Fibroblast of lung (primary cell): ENCODE data around the gene GABRG3.

Source experiments
- EZH2 ChIP-seq: IDR thresholded peaks from 2 replicates; pipeline ENCODE4 v1.5.1; 2012; ENCODE audit warnings: low read length, control low read depth, mild to moderate bottlenecking; ENCODE audit errors: missing control alignments
- TF ChIP-seq, protein P1 (sequence below), 2 donors: IDR thresholded peaks in 1 of 2; conservative IDR thresholded peaks in 1 of 2; 1 replicate in 1 of 2; 2 replicates in 1 of 2; pipeline ENCODE4 v1.5.1; 2011 to 2012; ENCODE audit warnings: low read length in 2 of 2, control low read depth in 1 of 2, inconsistent platforms in 1 of 2, low read depth in 1 of 2, mild to moderate bottlenecking in 1 of 2

DNA sequence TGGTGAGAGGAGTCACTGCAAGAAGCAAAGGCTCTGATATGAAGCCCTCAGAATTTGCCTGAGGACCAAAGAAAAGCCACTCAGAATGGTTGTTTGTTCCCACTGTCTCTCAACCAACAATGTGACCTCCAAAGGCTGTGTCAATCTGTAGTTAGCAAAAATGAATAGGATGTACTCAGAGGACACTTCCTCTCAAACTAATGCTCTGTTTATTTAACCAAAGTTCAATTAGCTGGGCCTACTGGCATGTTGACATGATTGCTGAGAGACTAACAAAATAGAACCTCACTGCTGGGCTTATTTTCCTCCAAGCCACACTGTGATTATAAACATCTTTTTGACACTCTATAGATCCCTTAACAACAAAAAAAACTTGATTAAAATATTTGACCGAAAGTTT, 605.6 kb downstream of the GABRG3 start:
- TF ChIP-seq, protein P1, sequence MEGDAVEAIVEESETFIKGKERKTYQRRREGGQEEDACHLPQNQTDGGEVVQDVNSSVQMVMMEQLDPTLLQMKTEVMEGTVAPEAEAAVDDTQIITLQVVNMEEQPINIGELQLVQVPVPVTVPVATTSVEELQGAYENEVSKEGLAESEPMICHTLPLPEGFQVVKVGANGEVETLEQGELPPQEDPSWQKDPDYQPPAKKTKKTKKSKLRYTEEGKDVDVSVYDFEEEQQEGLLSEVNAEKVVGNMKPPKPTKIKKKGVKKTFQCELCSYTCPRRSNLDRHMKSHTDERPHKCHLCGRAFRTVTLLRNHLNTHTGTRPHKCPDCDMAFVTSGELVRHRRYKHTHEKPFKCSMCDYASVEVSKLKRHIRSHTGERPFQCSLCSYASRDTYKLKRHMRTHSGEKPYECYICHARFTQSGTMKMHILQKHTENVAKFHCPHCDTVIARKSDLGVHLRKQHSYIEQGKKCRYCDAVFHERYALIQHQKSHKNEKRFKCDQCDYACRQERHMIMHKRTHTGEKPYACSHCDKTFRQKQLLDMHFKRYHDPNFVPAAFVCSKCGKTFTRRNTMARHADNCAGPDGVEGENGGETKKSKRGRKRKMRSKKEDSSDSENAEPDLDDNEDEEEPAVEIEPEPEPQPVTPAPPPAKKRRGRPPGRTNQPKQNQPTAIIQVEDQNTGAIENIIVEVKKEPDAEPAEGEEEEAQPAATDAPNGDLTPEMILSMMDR (conservative IDR thresholded peaks at IDR 0.05 in 1 of 2, IDR thresholded peaks at IDR 0.05 in 1 of 2; ENCODE audit: low read depth in 1 of 2, low read length in 2 of 2): no peak
- TF ChIP-seq EZH2: no peak
